Measurements from ENCODE around the gene SORCS1. TPM values are rescaled to one million over a fixed set of nuclear protein-coding genes. Genes with fewer than 3 reads are reported as not detected.

SORCS1 gene
- total and polyA plus RNA-seq, 2 of the 8 experiments (the other 6 are each of a cell fraction or from before 2014, with no cell fraction given): 4.1 to 4.6 TPM

DNA sequence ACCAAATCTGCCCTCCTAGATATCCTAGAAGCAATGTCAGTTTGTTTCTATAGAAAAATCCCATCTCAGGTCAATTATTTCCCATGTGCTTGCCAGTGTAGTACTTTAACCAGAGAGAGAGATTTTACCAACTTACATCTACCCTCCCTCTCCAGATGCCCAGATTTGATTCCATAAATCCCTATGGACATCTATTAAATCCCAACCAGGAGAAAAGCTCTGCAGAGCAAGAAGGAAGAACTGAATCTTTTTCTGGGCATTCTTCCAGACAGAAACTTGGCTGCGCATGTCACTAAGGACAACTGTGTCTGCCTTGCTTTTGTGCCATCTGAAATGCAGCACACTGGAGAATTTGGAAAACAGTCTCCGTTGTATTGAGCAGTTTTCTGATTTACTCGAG, 597.6 kb downstream of the SORCS1 start:
- H3K27ac ChIP-seq (ENCODE audit: low read depth, low read length): no peak overlapping the region
- no peaks in the 10 kb centered on the region for H3K23me2 ChIP-seq (ENCODE audit: low read depth, low read length)
- peaks cover 0 to 2% (median 0%) of the 10 kb centered on the region in 4 experiments; a peak in 1 of 7 replicates for H3K4me1 ChIP-seq (replicated peaks in 1 of 4; ENCODE audit: control insufficient read depth in 3 of 4, insufficient read depth in 4 of 4, low read length in 3 of 4)
- H3K9ac ChIP-seq (replicated peaks in 1 of 4; ENCODE audit: extremely low read depth in 1 of 4, low read depth in 3 of 4, low read length in 3 of 4): no peak overlapping the region
- H3K27me3 ChIP-seq (replicated peaks in 1 of 4; ENCODE audit: control insufficient read depth in 3 of 4, extremely low read depth in 1 of 4, insufficient read depth in 3 of 4, low read length in 3 of 4): no peaks in the 10 kb centered on the region
- no peak overlapping the region for H2BK15ac ChIP-seq (ENCODE audit: low read length)
- TF ChIP-seq MAFK (IDR thresholded peaks at IDR 0.05; ENCODE audit: low read depth, low read length): no peak
- TF ChIP-seq ZNF274 (IDR thresholded peaks at IDR 0.05; ENCODE audit: borderline replicate concordance, extremely low read depth, low read length): no peak
- no peak for TF ChIP-seq RAD21 (IDR thresholded peaks at IDR 0.05 in 1 of 2, conservative IDR thresholded peaks at IDR 0.05 in 1 of 2; ENCODE audit: low read depth in 2 of 2, low read length in 2 of 2)
- no peak for TF ChIP-seq TAF1 (IDR thresholded peaks at IDR 0.05; ENCODE audit: low read depth, low read length)
- no peak for TF ChIP-seq BRCA1 (IDR thresholded peaks at IDR 0.05; ENCODE audit: low read depth, low read length)
- no peak for TF ChIP-seq CREB1 (IDR thresholded peaks at IDR 0.05)
- TF ChIP-seq TAF7 (optimal IDR thresholded peaks at IDR 0.05; ENCODE audit: borderline replicate concordance, low read depth, low read length): no peak
- TF ChIP-seq CTBP2 (IDR thresholded peaks at IDR 0.05; ENCODE audit: borderline replicate concordance, insufficient read depth, insufficient read length, low read length): no peak
- H2AK5ac ChIP-seq (ENCODE audit: low read depth, low read length): no peak overlapping the region
- no peak overlapping the region for H3K56ac ChIP-seq (replicated peaks; ENCODE audit: insufficient read length, low read depth, low read length)
- no peaks in the 10 kb centered on the region for H3K36me3 ChIP-seq (ENCODE audit: control insufficient read depth in 2 of 4, insufficient read depth in 4 of 4, low read length in 3 of 4)
- H2BK12ac ChIP-seq (ENCODE audit: low read depth, low read length): no peak overlapping the region
- H3K23ac ChIP-seq (ENCODE audit: insufficient read length): no peak overlapping the region
- H3K9me3 ChIP-seq (ENCODE audit: insufficient read depth in 2 of 2, low read depth in 1 of 2, low read length in 1 of 2): no peaks in the 10 kb centered on the region
- no peak overlapping the region for H3K18ac ChIP-seq (ENCODE audit: extremely low read depth, low read length)
- no peak overlapping the region for H3K4ac ChIP-seq (replicated peaks; ENCODE audit: insufficient read length, low read depth, low read length)
- no peak overlapping the region for H4K8ac ChIP-seq (ENCODE audit: extremely low read depth, insufficient read depth, low read length)
- H4K20me1 ChIP-seq (replicated peaks in 1 of 2; ENCODE audit: control insufficient read depth in 1 of 2, insufficient read depth in 2 of 2, low read length in 2 of 2): no peaks in the 10 kb centered on the region
- H3K14ac ChIP-seq (ENCODE audit: insufficient read length): no peak overlapping the region
- no peak overlapping the region for H2BK5ac ChIP-seq (ENCODE audit: low read depth, low read length)
- H2BK20ac ChIP-seq (ENCODE audit: low read length): no peak overlapping the region
- DNase-seq (ENCODE audit: low read depth in 1 of 2, low spot score in 2 of 2): no peak
- H2AFZ ChIP-seq (ENCODE audit: low read length): no peak overlapping the region
- no peak overlapping the region for H3K4me3 ChIP-seq (ENCODE audit: extremely low read depth in 1 of 4, insufficient read depth in 2 of 4, low read depth in 3 of 4, low read length in 4 of 4)
- 92% methylated on average over 3 of the region's 3 CpGs; no CpG with 5 or more reads in 1 of the 2 experiments for WGBS, 2 experiments (ENCODE audit: extremely low coverage in 1 of 2, insufficient coverage in 1 of 2, insufficient read length in 1 of 2, insufficient replicate concordance in 2 of 2, low coverage in 1 of 2, low lambda C conversion rate in 2 of 2, missing lambda C conversion rate in 1 of 2)
- H3K79me2 ChIP-seq (ENCODE audit: control insufficient read depth in 1 of 2, insufficient read depth in 2 of 2, low read length in 2 of 2): no peaks in the 10 kb centered on the region
- H4K5ac ChIP-seq (ENCODE audit: insufficient read length, low read depth, low read length): no peak overlapping the region
- no peak overlapping the region for H4K91ac ChIP-seq (replicated peaks; ENCODE audit: insufficient read length, low read length)
- H2BK120ac ChIP-seq (replicated peaks; ENCODE audit: low read depth, low read length): no peak overlapping the region
- CTCF ChIA-PET (ENCODE audit: partially characterized antibody): interaction anchor here (1.2 kb wide), 1 partner anchor 13 kb away, joined by 4 read pairs; no protein-coding TSS in a partner anchor
- POLR2A ChIA-PET (ENCODE audit: partially characterized antibody): no interaction called here
- no peaks in the 10 kb centered on the region for H3K79me1 ChIP-seq (ENCODE audit: low read depth, low read length)
- no peak overlapping the region for H3K4me2 ChIP-seq (ENCODE audit: insufficient read depth in 1 of 2, low read depth in 2 of 2, low read length in 2 of 2)
- no peak for FAIRE-seq
